ENCODE data around the gene CNOT9.

The CNOT9 gene

GRCh38 chr2:218577482-218578220, 9.0 kb downstream of the CNOT9 start:
- TF ChIP-seq CTCF (IDR thresholded peaks at IDR 0.05; ENCODE audit: control insufficient read depth, extremely low read depth, insufficient read depth), result no peak
- DNase-seq (ENCODE audit: low read depth), result no peak
- H3K4me3 ChIP-seq (ENCODE audit: low read depth, low read length), result no peak overlapping the region

- no peak for TF ChIP-seq CTCF (IDR thresholded peaks at IDR 0.05; ENCODE audit: control insufficient read depth, extremely low read depth, insufficient read depth)
- DNase-seq (ENCODE audit: low read depth), result no peak
- no peak overlapping the region for H3K4me3 ChIP-seq (ENCODE audit: low read depth, low read length)
These were observed 9.7 kb downstream of the CNOT9 start for GRCh38 chr2:218578272-218578877.

- no peak for DNase-seq (ENCODE audit: low read depth)
- TF ChIP-seq CTCF (IDR thresholded peaks at IDR 0.05; ENCODE audit: control insufficient read depth, extremely low read depth, insufficient read depth), result no peak
- H3K4me3 ChIP-seq (ENCODE audit: low read depth, low read length), result no peak overlapping the region
These were observed 13.4 kb downstream of the CNOT9 start for GRCh38 chr2:218582076-218582475.

GRCh38 chr2:218583983-218584850, 15.6 kb downstream of the CNOT9 start:
- no peak for TF ChIP-seq CTCF (IDR thresholded peaks at IDR 0.05; ENCODE audit: control insufficient read depth, extremely low read depth, insufficient read depth)
- DNase-seq (ENCODE audit: low read depth), result no peak

GRCh38 chr2:218585541-218585940, 16.9 kb downstream of the CNOT9 start:
- DNase-seq (ENCODE audit: low read depth), result no peak
- no peak overlapping the region for H3K4me3 ChIP-seq (ENCODE audit: low read depth, low read length)
- TF ChIP-seq CTCF (IDR thresholded peaks at IDR 0.05; ENCODE audit: control insufficient read depth, extremely low read depth, insufficient read depth), result no peak

More at GRCh38 chr2:218583983-218584850, 15.6 kb downstream of the CNOT9 start:
- no peak overlapping the region for H3K4me3 ChIP-seq (ENCODE audit: low read depth, low read length)

- DNase-seq (ENCODE audit: low read depth), result no peak
- H3K4me3 ChIP-seq (ENCODE audit: low read depth, low read length), result no peak overlapping the region
- no peak for TF ChIP-seq CTCF (IDR thresholded peaks at IDR 0.05; ENCODE audit: control insufficient read depth, extremely low read depth, insufficient read depth)
These were observed 36.8 kb downstream of the CNOT9 start for GRCh38 chr2:218605432-218605831.
